Suprapubic skin (tissue), 4 donors: Measurements from ENCODE around the gene MMP17. TPM values are rescaled to one million over a fixed set of nuclear protein-coding genes. Genes with fewer than 3 reads are reported as not detected.

ENCODE experiments used
- DNase-seq, 2 donors: peaks; one replicate each; pipeline ENCODE4 v3.0.0-alpha.2; 2019; ENCODE audit warnings: low spot score in 2 of 2
- H3K27ac ChIP-seq: fragments of 200-600 bp; sonication (generic); one replicate; pipeline ENCODE4 v1.5.1; 2019
- H3K27me3 ChIP-seq: fragments of 200-600 bp; sonication (generic); one replicate; pipeline ENCODE4 v1.5.1; 2019
- H3K36me3 ChIP-seq: fragments of 200-600 bp; sonication (generic); one replicate; pipeline ENCODE4 v1.5.1; 2019
- H3K4me1 ChIP-seq: fragments of 200-600 bp; sonication (generic); one replicate; pipeline ENCODE4 v1.5.1; 2019
- H3K4me3 ChIP-seq: fragments of 200-600 bp; sonication (generic); one replicate; pipeline ENCODE4 v1.5.1; 2019; ENCODE audit warnings: mild to moderate bottlenecking
- H3K9me3 ChIP-seq: fragments of 200-600 bp; sonication (generic); one replicate; pipeline ENCODE4 v1.5.1; 2019
- CTCF ChIP-seq, 2 donors: fragments of 200-600 bp in 1 of 2; fragments of 450-650 bp in 1 of 2; sonication (generic) in 1 of 2; IDR thresholded peaks; one replicate each; pipeline ENCODE4 v1.5.1; 2016 to 2019; ENCODE audit warnings: antibody characterized with exemption in 2 of 2, mild to moderate bottlenecking in 1 of 2, moderate library complexity in 1 of 2
- EP300 ChIP-seq: sonication (generic); formaldehyde crosslinking; IDR thresholded peaks from one replicate; pipeline ENCODE4 v1.6.1; 2017; ENCODE audit warnings: antibody characterized with exemption
- POLR2A ChIP-seq, 2 donors: fragments of 450-650 bp; IDR thresholded peaks; one replicate each; pipeline ENCODE4 v1.6.1; 2017; ENCODE audit warnings: antibody characterized with exemption in 2 of 2, mild to moderate bottlenecking in 2 of 2, moderate library complexity in 2 of 2
- POLR2AphosphoS5 ChIP-seq, 3 donors: sonication (generic); formaldehyde crosslinking; IDR thresholded peaks; one replicate each; pipeline ENCODE4 v1.6.1; 2017; ENCODE audit warnings: antibody characterized with exemption in 3 of 3
- WGBS: methylation state at CpG from one replicate; pipeline ENCODE4 v1.1.5; 2018; 5-methylcytosine and 5-hydroxymethylcytosine counted together
- total RNA-seq, 4 donors: library from RNA; depleted of rRNA; stranded (reverse); fragments of >200 nt; gene quantifications; one replicate each; pipeline ENCODE4 v1.1.0, GENCODE V29; 2016

MMP17 gene
- total RNA-seq, 4 donors from 2014 or later = 3.0 to 10.1 (median 5.6) TPM

DNA sequence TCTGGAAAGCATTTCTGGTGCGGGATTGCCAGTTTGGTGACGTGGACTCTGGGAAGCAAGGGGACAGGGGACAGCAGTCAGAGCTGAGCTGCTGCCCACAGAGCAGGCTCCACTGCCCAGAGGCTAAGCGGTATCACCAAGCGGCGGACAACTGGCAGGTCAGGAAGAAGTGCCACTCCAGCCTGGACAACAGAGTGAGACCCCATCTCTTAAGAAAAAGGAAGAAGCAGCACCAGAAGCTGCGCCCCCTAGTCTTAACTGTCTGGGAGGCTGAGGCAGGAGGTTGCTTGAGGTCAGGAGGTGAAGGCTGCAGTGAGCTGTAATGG, 31.8 kb upstream of the MMP17 start:
- no peak overlapping the region for H3K27ac ChIP-seq
- H3K27me3 ChIP-seq = no peaks in the 10 kb centered on the region
- no peaks in the 10 kb centered on the region for H3K9me3 ChIP-seq
- WGBS = 84% methylated on average over 6 of the region's 6 CpGs
- H3K36me3 ChIP-seq = peaks cover 72% of the 10 kb centered on the region
- TF ChIP-seq CTCF (IDR thresholded peaks at IDR 0.05) (no peak), EP300 (no peak), POLR2AphosphoS5 (IDR thresholded peaks at IDR 0.05) (no peak)
- DNase-seq = no peak
- H3K4me3 ChIP-seq = no peak overlapping the region
- peaks cover 11% of the 10 kb centered on the region for H3K4me1 ChIP-seq

DNA sequence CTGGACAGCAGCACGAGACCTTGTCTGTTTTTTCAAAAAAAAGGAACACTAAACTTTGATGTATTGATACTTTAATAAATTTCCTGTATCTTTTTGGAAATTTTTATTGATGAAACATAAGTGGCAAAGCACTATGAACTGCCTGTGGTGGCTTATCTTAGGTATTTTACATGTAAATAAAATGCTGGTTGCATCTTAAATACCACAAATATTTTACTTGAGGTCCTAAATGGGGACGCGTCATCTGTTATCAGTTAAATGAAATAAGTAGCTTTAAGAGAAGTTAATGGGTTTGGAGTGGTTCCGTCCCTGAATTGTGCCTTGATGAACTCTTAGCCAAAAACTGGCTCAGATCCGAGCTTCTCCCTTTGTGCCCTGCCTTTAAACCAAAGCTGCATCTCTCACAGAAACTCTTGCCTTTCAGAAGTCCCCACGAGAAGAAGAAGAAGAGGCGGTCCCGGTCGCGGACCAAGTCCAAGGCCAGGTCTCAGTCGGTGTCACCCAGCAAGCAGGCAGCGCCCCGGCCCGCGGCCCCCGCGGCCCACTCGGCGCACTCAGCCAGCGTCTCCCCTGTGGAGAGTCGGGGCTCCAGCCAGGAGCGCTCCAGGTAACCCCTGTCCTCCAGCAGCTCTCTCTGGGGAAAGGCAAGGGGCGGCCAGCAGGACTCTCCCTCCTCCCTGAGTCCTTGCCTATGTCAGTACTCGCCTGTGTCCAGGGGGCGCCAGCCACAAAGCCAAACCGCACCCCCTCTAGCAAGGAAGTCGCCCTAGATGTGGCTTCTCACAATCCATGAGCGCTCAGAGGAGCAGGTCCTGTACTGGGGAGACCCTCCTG, 31.2 kb upstream of the MMP17 start:
- H3K36me3 ChIP-seq = peaks cover 70% of the 10 kb centered on the region
- no peak for TF ChIP-seq POLR2A (IDR thresholded peaks at IDR 0.05)
- TF ChIP-seq POLR2AphosphoS5 (IDR thresholded peaks at IDR 0.05) = no peak
- no peak for TF ChIP-seq CTCF (IDR thresholded peaks at IDR 0.05)
- no peak for TF ChIP-seq EP300
- H3K4me1 ChIP-seq = peaks cover 11% of the 10 kb centered on the region
- 89% methylated on average over 8 of the region's 28 CpGs for WGBS
- no peak overlapping the region for H3K27ac ChIP-seq
- DNase-seq = no peak
- no peak overlapping the region for H3K4me3 ChIP-seq
- H3K27me3 ChIP-seq = no peaks in the 10 kb centered on the region
- no peaks in the 10 kb centered on the region for H3K9me3 ChIP-seq

GRCh38 chr12:131797588-131797934, 30.6 kb upstream of the MMP17 start:
- WGBS = 92% methylated on average over 5 of the region's 10 CpGs
- H3K36me3 ChIP-seq = peaks cover 72% of the 10 kb centered on the region
- no peak for DNase-seq
- no peak overlapping the region for H3K4me3 ChIP-seq
- no peak overlapping the region for H3K27ac ChIP-seq
- no peaks in the 10 kb centered on the region for H3K27me3 ChIP-seq
- no peak for TF ChIP-seq EP300
- no peak for TF ChIP-seq CTCF (IDR thresholded peaks at IDR 0.05)
- TF ChIP-seq POLR2A (IDR thresholded peaks at IDR 0.05) = no peak
- TF ChIP-seq POLR2AphosphoS5 (IDR thresholded peaks at IDR 0.05) = no peak
- peaks cover 11% of the 10 kb centered on the region for H3K4me1 ChIP-seq
- H3K9me3 ChIP-seq = no peaks in the 10 kb centered on the region

GRCh38 chr12:131799195-131799594, 29.0 kb upstream of the MMP17 start:
- DNase-seq = no peak
- H3K9me3 ChIP-seq = no peaks in the 10 kb centered on the region
- no peak overlapping the region for H3K27ac ChIP-seq
- H3K4me3 ChIP-seq = no peak overlapping the region
- peaks cover 18% of the 10 kb centered on the region for H3K4me1 ChIP-seq
- peaks cover 59% of the 10 kb centered on the region for H3K36me3 ChIP-seq
- H3K27me3 ChIP-seq = no peaks in the 10 kb centered on the region
- WGBS = 85% methylated on average over 17 of the region's 21 CpGs
- TF ChIP-seq POLR2A (IDR thresholded peaks at IDR 0.05) (no peak), EP300 (no peak), POLR2AphosphoS5 (IDR thresholded peaks at IDR 0.05) (no peak), CTCF (IDR thresholded peaks at IDR 0.05) (no peak)

GRCh38 chr12:131799828-131800593, 28.2 kb upstream of the MMP17 start:
- Histone ChIP-seq H3K27ac (no peak overlapping the region), H3K9me3 (no peaks in the 10 kb centered on the region), H3K36me3 (peaks cover 58% of the 10 kb centered on the region), H3K27me3 (no peaks in the 10 kb centered on the region), H3K4me3 (no peak overlapping the region), H3K4me1 (peaks cover 20% of the 10 kb centered on the region)
- DNase-seq = no peak
- WGBS = 90% methylated on average over 14 of the region's 29 CpGs
- no peak for TF ChIP-seq CTCF (IDR thresholded peaks at IDR 0.05)
- no peak for TF ChIP-seq EP300
- TF ChIP-seq POLR2AphosphoS5 (IDR thresholded peaks at IDR 0.05) = no peak
- TF ChIP-seq POLR2A (IDR thresholded peaks at IDR 0.05) = no peak
